ENCODE data around the gene TOP2A.
"Not testable (repeated sequence)": the region's sequence is repeated elsewhere in the genome, so short reads cannot be mapped to it uniquely, and the experiment has no call there.

The TOP2A gene

GRCh38 chr17:40378966-40379365, 38.7 kb downstream of the TOP2A start:
- DNase-seq (ENCODE audit: low read depth, low spot score), result no peak
- H3K27ac ChIP-seq, result no peak overlapping the region

DNA sequence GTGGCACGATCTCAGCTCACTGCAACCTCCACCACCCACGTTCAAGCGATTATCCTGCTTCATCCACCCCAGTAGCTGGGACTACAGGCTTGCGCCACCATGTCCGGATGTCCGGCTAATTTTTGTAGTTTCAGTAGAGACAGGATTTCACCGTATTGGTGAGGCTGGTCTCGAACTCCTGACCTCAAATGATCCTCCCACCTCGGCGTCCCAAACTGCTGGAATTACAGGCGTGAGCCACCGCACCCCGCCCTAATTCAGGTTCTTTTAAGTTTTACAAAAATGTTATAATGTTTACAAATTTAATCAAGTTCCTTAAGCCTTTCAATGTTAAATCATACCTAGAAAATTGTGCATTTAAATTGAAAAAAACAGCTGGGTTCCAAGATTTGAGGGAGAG, 39.9 kb downstream of the TOP2A start:
- DNase-seq (ENCODE audit: low read depth, low spot score), result no peak
- no peak overlapping the region for H3K27ac ChIP-seq

DNA sequence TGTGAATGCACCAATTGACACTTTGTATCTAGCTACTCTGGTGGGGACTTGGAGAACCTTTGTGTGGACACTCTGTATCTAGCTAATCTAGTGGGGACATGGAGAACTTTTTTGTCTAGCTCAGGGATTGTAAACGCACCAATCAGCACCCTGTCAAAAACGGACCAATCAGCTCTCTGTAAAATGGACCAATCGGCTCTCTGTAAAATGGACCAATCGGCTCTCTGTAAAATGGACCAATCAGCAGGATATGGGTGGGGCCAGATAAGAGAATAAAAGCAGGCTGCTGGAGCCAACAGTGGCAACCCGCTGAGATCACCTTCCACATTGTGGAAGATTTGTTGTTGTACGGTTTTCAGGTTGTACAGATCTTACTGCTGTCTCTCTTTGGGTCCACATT, 41.2 kb downstream of the TOP2A start:
- H3K27ac ChIP-seq; DNase-seq (ENCODE audit: low read depth, low spot score): not testable (repeated sequence)

GRCh38 chr17:40375786-40376185, 41.9 kb downstream of the TOP2A start:
- DNase-seq (ENCODE audit: low read depth, low spot score), result not testable (repeated sequence)

DNA sequence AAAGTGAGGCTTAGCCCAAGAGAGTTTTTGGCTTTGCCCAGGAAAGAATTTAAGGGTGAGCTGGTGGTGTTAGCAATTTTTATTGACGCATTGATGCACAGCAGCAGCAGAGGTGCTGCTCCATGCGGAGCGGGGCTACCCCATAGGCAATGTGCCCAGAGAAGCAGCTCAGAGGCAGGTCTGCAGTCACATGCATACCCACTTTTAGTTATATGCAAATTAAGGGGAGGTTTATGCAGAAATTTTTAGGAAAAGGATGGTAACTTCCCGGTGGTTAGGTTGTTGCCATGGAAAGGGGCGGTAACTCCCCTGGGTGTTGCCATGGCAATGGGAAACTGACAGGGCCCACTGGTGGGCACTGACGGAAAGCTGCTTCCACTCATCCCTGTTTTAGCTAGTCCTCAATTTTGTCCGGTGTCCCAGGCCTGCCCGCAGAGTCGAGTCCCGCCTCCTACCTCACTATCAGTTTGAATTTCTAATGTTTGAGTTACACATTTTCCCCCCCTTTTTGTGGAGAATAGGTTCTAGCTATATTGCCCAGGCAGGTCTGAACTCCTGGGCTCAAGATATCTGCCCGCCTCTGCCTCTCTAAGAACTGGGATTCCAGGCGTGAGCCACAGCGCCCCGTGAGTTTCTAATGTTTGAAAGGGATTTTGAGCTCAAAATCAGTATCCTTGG, 42.7 kb downstream of the TOP2A start:
- no peak for DNase-seq (ENCODE audit: low read depth, low spot score)
- no peak overlapping the region for H3K27ac ChIP-seq

More at GRCh38 chr17:40375786-40376185, 41.9 kb downstream of the TOP2A start:
- H3K27ac ChIP-seq, result not testable (repeated sequence)

DNA sequence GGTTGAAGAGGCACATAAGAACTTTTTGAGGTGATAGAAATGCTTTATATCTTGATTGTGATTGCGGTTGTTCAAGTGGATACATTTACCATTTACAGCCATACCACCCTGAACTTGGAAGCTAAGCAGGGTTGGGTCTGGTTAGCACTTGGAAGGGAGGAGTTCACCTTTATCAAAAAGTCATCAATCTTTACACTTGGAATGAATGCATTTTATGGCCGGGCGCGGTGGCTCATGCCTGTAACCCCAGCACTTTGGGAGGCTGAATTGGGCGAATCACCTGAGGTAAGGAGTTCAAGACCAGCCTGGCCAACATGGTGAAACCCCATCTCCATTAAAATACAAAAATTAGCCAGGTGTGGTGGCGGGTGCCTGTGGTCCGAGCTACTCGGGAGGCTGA, 43.7 kb downstream of the TOP2A start:
- peak overlapping the region; percentile 80 for H3K27ac ChIP-seq
- DNase-seq (ENCODE audit: low read depth, low spot score), result no peak

DNA sequence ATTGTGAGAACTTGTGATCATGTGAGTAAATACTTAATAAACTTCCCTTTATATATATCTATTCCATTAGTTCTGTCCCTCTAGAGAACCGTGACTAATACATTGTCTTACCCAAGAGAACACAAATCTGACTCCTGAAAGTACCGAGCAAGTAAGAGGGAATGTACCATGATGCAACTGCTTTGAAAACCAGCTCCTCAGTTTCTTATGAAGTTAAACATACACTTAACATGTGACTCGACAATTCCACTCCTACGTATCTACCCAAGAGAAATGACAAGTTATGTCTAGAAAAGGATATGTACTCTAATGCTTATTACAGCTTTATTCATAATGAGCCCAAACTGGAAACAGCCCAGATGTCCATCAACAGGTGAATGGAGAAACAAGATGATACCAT, 44.4 kb downstream of the TOP2A start:
- peak; percentile 72 for DNase-seq (ENCODE audit: low read depth, low spot score)

DNA sequence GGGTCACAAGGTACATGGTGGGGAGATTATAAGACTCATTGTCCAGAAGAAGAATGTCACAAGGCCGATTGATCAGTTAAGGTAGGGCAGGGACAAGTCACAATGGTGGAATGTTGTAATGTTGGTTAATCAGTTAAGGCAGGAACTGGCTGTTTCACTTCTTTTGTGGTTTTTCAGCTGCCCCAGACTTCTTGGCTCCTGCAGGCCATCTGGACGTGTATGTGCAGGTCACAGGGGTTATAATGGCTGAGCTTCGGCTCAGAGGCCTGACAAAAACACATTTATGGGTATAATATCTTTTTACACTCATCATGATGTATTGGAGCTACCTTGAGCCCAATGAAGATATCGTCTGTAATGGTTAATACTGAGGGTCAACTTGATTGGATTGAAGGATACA, 45.1 kb downstream of the TOP2A start:
- DNase-seq (ENCODE audit: low read depth, low spot score), result not testable (repeated sequence)
- H3K27ac ChIP-seq, result peak overlapping the region; percentile 80

More for the DNA sequence above, 44.4 kb downstream of the TOP2A start:
- peak overlapping the region; percentile 80 for H3K27ac ChIP-seq

- DNase-seq (ENCODE audit: low read depth, low spot score), result no peak
- H3K27ac ChIP-seq, result peak overlapping the region; percentile 80
Measured at GRCh38 chr17:40372031-40372430, 45.7 kb downstream of the TOP2A start.

GRCh38 chr17:40371261-40371929, 46.3 kb downstream of the TOP2A start:
- H3K27ac ChIP-seq, result no peak overlapping the region
- DNase-seq (ENCODE audit: low read depth, low spot score), result no peak

- DNase-seq (ENCODE audit: low read depth, low spot score), result no peak
Measured at GRCh38 chr17:40369923-40370322, 47.8 kb downstream of the TOP2A start.

DNA sequence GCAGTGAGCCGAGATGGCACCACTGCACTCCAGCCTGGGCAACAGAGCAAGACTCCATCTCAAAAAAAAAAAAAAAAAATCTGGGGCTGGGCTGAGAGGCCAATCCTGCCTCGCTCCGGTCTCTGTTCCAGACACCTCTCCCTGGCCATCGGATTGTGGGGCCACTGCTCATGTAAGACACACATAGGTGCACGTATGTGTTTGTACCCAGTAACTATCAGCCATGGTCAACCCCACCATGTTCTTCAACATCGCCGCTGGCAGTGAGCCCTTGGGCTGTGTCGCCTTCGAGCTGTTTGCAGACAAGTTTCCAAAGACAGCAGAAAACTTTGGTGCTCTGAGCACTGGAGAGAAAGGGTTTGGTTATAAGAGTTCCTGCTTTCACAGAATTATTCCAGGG, 50.0 kb downstream of the TOP2A start:
- DNase-seq (ENCODE audit: low read depth, low spot score); H3K27ac ChIP-seq: not testable (repeated sequence)

More at GRCh38 chr17:40369923-40370322, 47.8 kb downstream of the TOP2A start:
- no peak overlapping the region for H3K27ac ChIP-seq

DNA sequence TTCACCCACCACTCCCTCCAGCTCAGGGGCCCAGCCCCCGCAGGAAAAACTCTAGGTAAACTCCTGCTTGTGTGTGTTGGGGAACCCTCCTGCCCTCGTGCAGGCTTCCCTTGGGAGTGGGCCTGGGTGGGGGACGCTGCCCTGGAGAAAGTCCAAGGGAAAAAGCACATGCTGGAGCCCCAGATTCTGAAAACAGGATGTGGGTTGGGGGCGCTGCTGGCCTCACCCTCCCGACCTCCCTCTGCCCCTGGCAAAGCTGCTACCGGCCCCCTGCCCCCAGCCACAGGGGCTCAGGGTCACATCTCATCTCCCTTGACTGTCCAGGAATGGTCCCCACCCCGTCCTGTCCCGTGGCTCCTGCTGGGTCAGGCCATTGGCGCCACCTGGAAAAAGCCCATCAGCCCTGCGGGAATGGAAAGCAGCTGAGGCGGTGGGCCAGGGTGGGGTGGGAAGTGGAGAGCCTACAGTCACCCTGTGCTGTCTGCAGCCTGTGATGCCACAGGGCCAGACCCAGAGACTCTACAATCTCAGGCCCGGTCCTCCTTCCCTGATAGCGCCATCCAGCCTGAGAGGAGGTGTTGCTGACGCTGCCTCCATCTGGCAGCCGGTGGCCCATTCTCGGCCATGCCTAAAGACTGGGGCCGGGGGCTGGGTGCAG, 50.7 kb downstream of the TOP2A start:
- DNase-seq (ENCODE audit: low read depth, low spot score), result no peak
- H3K27ac ChIP-seq, result no peak overlapping the region

- DNase-seq (ENCODE audit: low read depth, low spot score), result no peak
- H3K27ac ChIP-seq, result no peak overlapping the region
Measured at GRCh38 chr17:40366076-40366860, 51.4 kb downstream of the TOP2A start.

DNA sequence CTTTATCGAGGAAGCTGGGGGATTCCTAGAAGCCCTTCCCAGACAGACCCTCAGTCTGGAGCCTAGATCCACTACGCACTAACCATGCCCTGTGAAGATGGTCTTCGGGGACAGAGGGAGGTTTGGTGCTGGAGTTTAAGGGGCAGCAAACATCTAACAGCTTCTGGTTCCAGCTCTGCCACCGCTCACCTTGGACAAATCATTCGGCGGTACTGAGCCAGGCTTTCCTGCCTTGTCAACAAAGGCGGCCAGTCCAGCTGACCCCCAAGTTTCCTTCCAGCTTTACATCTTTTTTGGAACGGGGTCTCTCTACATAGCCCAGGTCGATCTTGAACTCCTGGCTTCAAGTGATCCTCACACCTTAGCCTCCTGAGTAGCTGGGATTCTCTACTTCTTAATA, 52.8 kb downstream of the TOP2A start:
- DNase-seq (ENCODE audit: low read depth, low spot score), result no peak
- H3K27ac ChIP-seq, result no peak overlapping the region

GRCh38 chr17:40364121-40364861, 53.4 kb downstream of the TOP2A start, which contains the start of gene GJD3:
GJD3 (minus strand) TSS chr17:40364737; CDS start chr17:40363815, 922 bp downstream.
- DNase-seq (ENCODE audit: low read depth, low spot score), result no peak
- H3K27ac ChIP-seq, result no peak within 1 kb of the TSS

DNA sequence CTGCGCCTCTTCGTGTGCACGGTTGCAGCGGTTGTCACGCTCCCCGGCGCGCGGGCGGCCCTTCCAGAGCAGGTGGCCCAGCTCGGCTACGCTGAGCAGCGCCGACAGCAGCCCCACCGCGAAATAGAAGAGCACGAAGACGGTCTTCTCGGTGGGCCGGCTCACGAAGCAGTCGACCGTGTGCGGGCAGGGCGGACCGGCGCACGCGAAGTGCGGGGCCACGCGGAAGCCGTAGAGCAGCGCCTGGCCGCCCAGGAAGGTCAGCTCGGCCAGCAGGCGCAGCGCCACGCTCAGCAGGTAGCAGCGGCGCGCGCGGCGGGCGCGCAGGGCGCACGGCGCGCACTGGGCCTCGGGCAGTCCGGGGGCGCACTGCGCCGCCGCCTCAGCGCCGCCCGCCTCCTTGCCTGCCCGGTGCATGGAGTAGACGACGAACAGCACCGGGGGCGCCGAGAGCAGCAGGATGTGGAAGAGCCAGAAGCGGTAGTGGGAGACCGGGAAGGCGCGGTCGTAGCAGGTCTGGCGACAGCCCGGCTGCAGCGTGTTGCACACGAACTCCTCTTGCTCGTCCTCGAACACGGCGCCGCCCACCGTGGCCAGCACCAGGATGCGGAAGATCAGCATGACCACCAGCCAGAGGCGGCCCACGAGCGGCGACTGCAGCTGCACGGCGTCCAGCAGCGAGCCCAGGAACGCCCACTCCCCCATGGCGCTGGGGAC, 54.4 kb downstream of the TOP2A start:
- no peak overlapping the region for H3K27ac ChIP-seq
- DNase-seq (ENCODE audit: low read depth, low spot score), result no peak

- H3K27ac ChIP-seq, result no peak overlapping the region
Measured at GRCh38 chr17:40362696-40363110, 55.0 kb downstream of the TOP2A start.

More at GRCh38 chr17:40362696-40363110, 55.0 kb downstream of the TOP2A start:
- no peak for DNase-seq (ENCODE audit: low read depth, low spot score)
